GM12891 (cell line): ENCODE data around the gene FCGR3A.

Experiments used
- POLR2A ChIP-seq: IDR thresholded peaks from 2 replicates; pipeline ENCODE4 v1.6.1; 2011; ENCODE audit warnings: low read depth, low read length, control low read depth
- TAF1 ChIP-seq: IDR thresholded peaks from 2 replicates; pipeline ENCODE4 v1.6.1; 2011; ENCODE audit warnings: low read depth, low read length, control low read depth

- no peak for TF ChIP-seq TAF1
- TF ChIP-seq POLR2A, result no peak
Measured at GRCh38 chr1:161492827-161493226, 56.8 kb downstream of the FCGR3A start.
